Endothelial cell of umbilical vein (primary cell): Measurements from ENCODE around the gene L2HGDH. TPM values are rescaled to one million over a fixed set of nuclear protein-coding genes. Genes with fewer than 3 reads are reported as not detected.

Source experiments
- BruUV-seq: library from RNA; stranded (reverse); fragments of 400-500 nt; replicated peaks from 2 replicates; lab custom pipeline; 2021; lab: Mats Ljungman, UMichigan
- CTCF ChIA-PET: fragments of 300-600, 350-600 bp; sonication (Branson Sonifier 250); formaldehyde crosslinking; loops from one replicate; lab custom pipeline; 2021; ENCODE audit warnings: antibody characterized with exemption, inconsistent platforms; lab: Charles Lee
- POLR2A ChIA-PET: fragments of 300-600, 350-600 bp; sonication (Branson Sonifier 250); formaldehyde crosslinking; loops from one replicate; lab custom pipeline; 2021; ENCODE audit warnings: antibody characterized with exemption, inconsistent platforms; lab: Charles Lee
- DNase-seq: peaks from one replicate; pipeline ENCODE4 v3.0.0-alpha.2; 2011; ENCODE audit warnings: low read depth, low spot score
- FAIRE-seq: peaks from 2 replicates; lab custom pipeline; 2011; peaks lifted over from hg19 to GRCh38; lab: Jason Lieb, UNC
- H2AFZ ChIP-seq: 2 replicates; pipeline ENCODE4 v1.6.0; 2012; ENCODE audit warnings: low read depth, low read length, control low read depth, inconsistent platforms
- H3K27ac ChIP-seq: 2 replicates; pipeline ENCODE4 v1.5.1; 2011; ENCODE audit warnings: low read depth, mild to moderate bottlenecking, control low read depth, low read length, moderate library complexity; ENCODE audit not compliant: insufficient read depth
- H3K27me3 ChIP-seq, 2 experiments: 2 replicates each; pipeline versions ENCODE4 v1.6.0 to v1.6.1; 2011; ENCODE audit warnings: low read length in 2 of 2, mixed read lengths in 1 of 2; ENCODE audit not compliant: control insufficient read depth in 2 of 2, insufficient read depth in 2 of 2
- H3K36me3 ChIP-seq, 2 experiments: 2 replicates in 1 of 2; 3 replicates in 1 of 2; pipeline ENCODE4 v1.5.1; 2011; ENCODE audit warnings: low read length in 2 of 2, mild to moderate bottlenecking in 1 of 2, moderate library complexity in 1 of 2; ENCODE audit not compliant: control insufficient read depth in 2 of 2, insufficient read depth in 2 of 2; ENCODE audit errors: extremely low read depth in 1 of 2
- H3K4me1 ChIP-seq: 3 replicates; pipeline ENCODE4 v1.5.1; 2011; ENCODE audit warnings: mild to moderate bottlenecking, low read length; ENCODE audit not compliant: control insufficient read depth, insufficient read depth; ENCODE audit errors: extremely low read depth
- H3K4me2 ChIP-seq: 2 replicates; pipeline ENCODE4 v1.6.1; 2011; ENCODE audit warnings: low read length, control low read depth, mixed read lengths; ENCODE audit not compliant: insufficient read depth
- H3K4me3 ChIP-seq, 3 experiments: fragments of 200-600 bp in 1 of 3; sonication (generic), shearing (Covaris generic) in 1 of 3; replicated peaks in 1 of 3; 2 replicates each; pipeline ENCODE4 v1.5.1; 2011 to 2016; ENCODE audit warnings: control low read depth in 3 of 3, low read length in 3 of 3, mild to moderate bottlenecking in 2 of 3, inconsistent platforms in 1 of 3, low read depth in 1 of 3, moderate library complexity in 1 of 3; ENCODE audit not compliant: insufficient read depth in 1 of 3
- H3K79me2 ChIP-seq: 2 replicates; pipeline ENCODE4 v1.6.0; 2012; ENCODE audit warnings: low read length, inconsistent platforms; ENCODE audit not compliant: control insufficient read depth, insufficient read depth
- H3K9ac ChIP-seq: replicated peaks from 2 replicates; pipeline ENCODE3; 2011; ENCODE audit warnings: low read length, control low read depth; ENCODE audit not compliant: insufficient read depth; ENCODE audit errors: extremely low read depth
- H3K9me1 ChIP-seq: replicated peaks from 3 replicates; pipeline ENCODE4 v1.6.0; 2011; ENCODE audit warnings: mild to moderate bottlenecking, low read length; ENCODE audit not compliant: control insufficient read depth, insufficient read depth; ENCODE audit errors: extremely low read depth
- H3K9me3 ChIP-seq: replicated peaks from 2 replicates; pipeline ENCODE4 v1.5.1; 2012; ENCODE audit warnings: low read length, inconsistent platforms; ENCODE audit not compliant: control insufficient read depth, insufficient read depth
- H4K20me1 ChIP-seq: replicated peaks from 2 replicates; pipeline ENCODE3; 2011; ENCODE audit warnings: mild to moderate bottlenecking, low read length; ENCODE audit not compliant: control insufficient read depth, insufficient read depth; ENCODE audit errors: extremely low read depth
- CTCF ChIP-seq, 2 donors: IDR thresholded peaks; 1 replicate in 1 of 2; 2 replicates in 1 of 2; pipeline ENCODE4 v1.5.1; 2011; ENCODE audit warnings: low read length in 2 of 2, mild to moderate bottlenecking in 2 of 2, moderate library complexity in 2 of 2, control low read depth in 1 of 2, inconsistent platforms in 1 of 2, low read depth in 1 of 2; ENCODE audit not compliant: insufficient read depth in 1 of 2; ENCODE audit errors: extremely low read depth in 1 of 2
- EZH2 ChIP-seq: IDR thresholded peaks from 2 replicates; pipeline ENCODE4 v1.6.1; 2012; ENCODE audit warnings: borderline replicate concordance, low read depth, mild to moderate bottlenecking, moderate library complexity, low read length, inconsistent platforms; ENCODE audit not compliant: severe bottlenecking
- FOS ChIP-seq: IDR thresholded peaks from 2 replicates; pipeline ENCODE4 v1.6.1; 2011; ENCODE audit warnings: mild to moderate bottlenecking, low read length, moderate library complexity, borderline replicate concordance; ENCODE audit not compliant: insufficient read depth
- GATA2 ChIP-seq: IDR thresholded peaks from 2 replicates; pipeline ENCODE4 v1.7.0; 2011; ENCODE audit warnings: low read depth, mild to moderate bottlenecking, moderate library complexity, mixed read lengths, low read length; ENCODE audit not compliant: insufficient read length, insufficient read depth
- JUN ChIP-seq: IDR thresholded peaks from 2 replicates; pipeline ENCODE4 v1.6.1; 2011; ENCODE audit warnings: borderline replicate concordance, low read depth; ENCODE audit not compliant: insufficient read length, insufficient read depth
- MYC ChIP-seq: IDR thresholded peaks from one replicate; pipeline ENCODE4 v1.6.1; 2011; ENCODE audit warnings: mild to moderate bottlenecking, low read depth, low read length
- POLR2A ChIP-seq: IDR thresholded peaks from 2 replicates; pipeline ENCODE4 v1.6.1; 2012; ENCODE audit warnings: low read depth, mild to moderate bottlenecking, control low read depth, low read length
- POLR2AphosphoS5 ChIP-seq: IDR thresholded peaks from 2 replicates; pipeline ENCODE4 v1.6.1; 2012; ENCODE audit warnings: low read depth, mild to moderate bottlenecking, control low read depth, low read length, moderate library complexity; ENCODE audit not compliant: insufficient read depth
- dilution Hi-C: fragments of 300-500 bp; cut with MboI; formaldehyde crosslinking; loops from one replicate; pipeline ENCODE4 v1.15.0; 2019; ENCODE audit warnings: low sequenced_read_pairs; ENCODE audit not compliant: extremely low pct_ligation_motif_present
- intact Hi-C: fragments of 100-400 bp; cut with micrococcal nuclease; formaldehyde crosslinking; loops from one replicate; pipeline ENCODE4 v1.10.0; 2022
- polyA plus RNA-seq, 4 experiments: library from polyadenylated mRNA; depleted of rRNA in 3 of 4; stranded (reverse) in 3 of 4; unstranded in 1 of 4; fragments of >200 nt; gene quantifications; 2 replicates each; pipeline versions ENCODE4 v1.2.1 to v1.2.3, GENCODE V29; 2011 to 2012; ENCODE audit warnings: missing spikeins in 1 of 4
- total RNA-seq: library from RNA; stranded (reverse); gene quantifications from 2 replicates; pipeline ENCODE4 v1.2.3, GENCODE V29; 2021
- TF ChIP-seq, protein P1 (sequence below): IDR thresholded peaks from 2 replicates; pipeline ENCODE4 v1.6.1; 2011; ENCODE audit not compliant: insufficient read depth, insufficient read length

The L2HGDH gene
- total and polyA plus RNA-seq, 2 donors (not counting 3 experiments of a cell fraction or from before 2014, with no cell fraction given): 2.5 to 5.3 TPM

DNA sequence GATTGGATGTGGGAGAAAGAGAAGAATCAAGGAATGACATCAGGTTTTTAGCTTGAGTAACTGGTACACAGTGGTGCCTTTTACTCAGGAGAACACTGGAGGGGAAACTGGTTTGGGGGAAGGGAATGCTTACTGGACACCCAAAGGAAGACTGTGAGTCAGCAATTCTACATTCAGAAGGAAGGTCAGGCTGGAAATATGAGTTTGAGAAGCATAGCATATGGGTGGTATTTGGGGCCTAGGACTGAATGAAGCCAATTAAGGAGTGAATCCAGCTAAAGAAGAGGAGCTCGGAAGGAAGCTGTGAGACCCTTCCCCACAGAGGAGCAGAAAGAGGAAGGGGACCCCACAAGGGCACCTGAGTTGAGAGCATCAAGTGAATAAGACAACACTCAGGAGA lies 35.5 kb upstream of the L2HGDH start:
- intact Hi-C loops: no loop called here
- dilution Hi-C loops: no loop called here
- no peak overlapping the region for H3K4me3 ChIP-seq
- H3K27ac ChIP-seq: no peak overlapping the region
- no peaks in the 10 kb centered on the region for H4K20me1 ChIP-seq
- DNase-seq (peak; percentile 43), FAIRE-seq (peak; percentile 46)
- H3K9me1 ChIP-seq: no peaks in the 10 kb centered on the region
- CTCF ChIA-PET: interaction anchor here (1.4 to 1.7 kb wide), 2 partner anchors 11 to 26 kb away, joined by 4 to 6 read pairs; no protein-coding TSS in a partner anchor
- no peaks in the 10 kb centered on the region for H3K79me2 ChIP-seq
- no peak for TF ChIP-seq POLR2AphosphoS5
- no peak for TF ChIP-seq EZH2
- TF ChIP-seq FOS: no peak
- TF ChIP-seq GATA2: no peak
- no peak for TF ChIP-seq CTCF (IDR thresholded peaks at IDR 0.05; ENCODE audit: extremely low read depth in 1 of 2, insufficient read depth in 1 of 2, low read depth in 1 of 2, low read length in 2 of 2)
- TF ChIP-seq, protein P1, sequence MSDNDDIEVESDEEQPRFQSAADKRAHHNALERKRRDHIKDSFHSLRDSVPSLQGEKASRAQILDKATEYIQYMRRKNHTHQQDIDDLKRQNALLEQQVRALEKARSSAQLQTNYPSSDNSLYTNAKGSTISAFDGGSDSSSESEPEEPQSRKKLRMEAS: no peak
- no peak for TF ChIP-seq MYC
- no peak for TF ChIP-seq POLR2A
- no peak for TF ChIP-seq JUN
- H3K9me3 ChIP-seq: no peaks in the 10 kb centered on the region
- H3K36me3 ChIP-seq: no peaks in the 10 kb centered on the region
- POLR2A ChIA-PET: no interaction called here
- BruUV-seq: no TSS peak
- H3K4me1 ChIP-seq: peaks cover 38% of the 10 kb centered on the region
- H3K9ac ChIP-seq: no peak overlapping the region
- no peaks in the 10 kb centered on the region for H3K27me3 ChIP-seq
- H2AFZ ChIP-seq: peak overlapping the region; percentile 70
- peak overlapping the region; percentile 12 for H3K4me2 ChIP-seq
